SU-DHL-6 (cell line): ENCODE results near the gene CAMSAP1.

Source experiments
- CTCF ChIP-seq: fragments of 200-600 bp; sonication (generic); IDR thresholded peaks from one replicate; pipeline ENCODE4 v1.5.1; 2017; ENCODE audit warnings: antibody characterized with exemption, mild to moderate bottlenecking, low read length, moderate library complexity; ENCODE audit not compliant: insufficient read depth, poor library complexity, severe bottlenecking
- EZH2phosphoT487 ChIP-seq: fragments of 200-600 bp; sonication (generic), shearing (Covaris generic); conservative IDR thresholded peaks from 2 replicates; pipeline ENCODE4 v1.6.1; 2018; ENCODE audit warnings: mild to moderate bottlenecking, antibody characterized with exemption, low read length, moderate library complexity, mixed read lengths

GRCh38 chr9:135788576-135789300 lies 118.6 kb downstream of the CAMSAP1 start:
- no peak for TF ChIP-seq CTCF
- no peak for TF ChIP-seq EZH2phosphoT487
